ENCODE measurements around the gene MGAT5B. TPM values are rescaled to one million over a fixed set of nuclear protein-coding genes. Genes with fewer than 3 reads are reported as not detected.

MGAT5B gene
- total and polyA plus RNA-seq, 11 donors = 0.07 to 0.21 (median 0.15) TPM; not detected in 6

DNA sequence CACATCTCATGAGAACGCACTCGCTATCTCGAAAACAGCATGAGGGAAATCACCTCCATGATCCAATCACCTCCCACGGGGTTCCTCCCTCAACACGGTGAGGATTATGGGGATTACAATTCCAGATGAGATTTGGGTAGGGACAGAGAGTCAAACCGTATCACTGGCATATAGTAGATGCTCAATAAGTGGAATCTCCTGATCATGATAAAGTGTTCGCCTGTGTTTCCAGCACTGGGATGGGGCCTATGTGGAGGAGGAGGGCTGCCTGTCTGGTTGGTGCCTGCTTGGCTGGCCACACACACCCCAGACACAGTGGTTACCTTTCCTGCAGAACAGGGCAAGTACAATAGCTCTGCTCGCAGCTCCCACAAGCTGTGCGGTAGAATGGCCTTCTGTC is 6.1 kb upstream of the MGAT5B start:
- TF ChIP-seq CTCF (IDR thresholded peaks at IDR 0.05) (no peak), POLR2A (IDR thresholded peaks at IDR 0.05) (no peak)
- ATAC-seq (no peak), DNase-seq (no peak)
- intact Hi-C loops (cut with DNase I) = loop anchor here in 2 of 10 donors (10.0 kb wide), 2 partner anchors 383 to 393 kb away; no protein-coding TSS in a partner anchor
- Histone ChIP-seq H3K27me3 (peaks cover 0 to 11% (median 0%) of the 10 kb centered on the region in 9 donors), H3K4me1 (no peaks in the 10 kb centered on the region), H3K27ac (no peak overlapping the region), H3K36me3 (no peaks in the 10 kb centered on the region), H3K9me3 (no peaks in the 10 kb centered on the region), H3K4me3 (no peak overlapping the region)
- 83 to 87% (median 83%) methylated on average over 9 of the region's 9 CpGs for WGBS, 4 donors

- ATAC-seq (no peak), DNase-seq (no peak)
- 89 to 91% (median 89%) methylated on average over 11 to 12 of the region's 12 CpGs for WGBS, 4 donors
- no peaks in the 10 kb centered on the region for H3K9me3 ChIP-seq
- H3K36me3 ChIP-seq = no peaks in the 10 kb centered on the region
- no peak overlapping the region for H3K27ac ChIP-seq
- intact Hi-C loops (cut with DNase I) = loop anchor here in 2 of 10 donors (10.0 kb wide), 2 partner anchors 382 to 392 kb away; no protein-coding TSS in a partner anchor
- no peak for TF ChIP-seq POLR2A (IDR thresholded peaks at IDR 0.05)
- no peak for TF ChIP-seq CTCF (IDR thresholded peaks at IDR 0.05)
- peaks cover 0 to 2% (median 0%) of the 10 kb centered on the region in 12 donors for H3K4me1 ChIP-seq
- H3K4me3 ChIP-seq = no peak overlapping the region
- peaks cover 0 to 15% (median 0%) of the 10 kb centered on the region in 9 donors for H3K27me3 ChIP-seq
These were observed 5.7 kb upstream of the MGAT5B start for GRCh38 chr17:76862494-76862893.

GRCh38 chr17:76864024-76864423 is 4.2 kb upstream of the MGAT5B start:
- peaks cover 0 to 14% (median 6%) of the 10 kb centered on the region in 12 donors for H3K4me1 ChIP-seq
- no peak overlapping the region for H3K27ac ChIP-seq
- WGBS, 4 donors = 78 to 89% (median 84%) methylated on average over 7 of the region's 7 CpGs
- TF ChIP-seq POLR2A (IDR thresholded peaks at IDR 0.05) (no peak), CTCF (IDR thresholded peaks at IDR 0.05) (no peak)
- intact Hi-C loops (cut with DNase I) = loop anchor here in 2 of 10 donors (10.0 kb wide), 2 partner anchors 381 to 391 kb away; no protein-coding TSS in a partner anchor
- ATAC-seq = no peak
- peaks cover 3 to 26% (median 7%) of the 10 kb centered on the region in 9 donors for H3K27me3 ChIP-seq
- no peaks in the 10 kb centered on the region for H3K36me3 ChIP-seq
- H3K9me3 ChIP-seq = no peaks in the 10 kb centered on the region
- H3K4me3 ChIP-seq = no peak overlapping the region
- DNase-seq = no peak

DNA sequence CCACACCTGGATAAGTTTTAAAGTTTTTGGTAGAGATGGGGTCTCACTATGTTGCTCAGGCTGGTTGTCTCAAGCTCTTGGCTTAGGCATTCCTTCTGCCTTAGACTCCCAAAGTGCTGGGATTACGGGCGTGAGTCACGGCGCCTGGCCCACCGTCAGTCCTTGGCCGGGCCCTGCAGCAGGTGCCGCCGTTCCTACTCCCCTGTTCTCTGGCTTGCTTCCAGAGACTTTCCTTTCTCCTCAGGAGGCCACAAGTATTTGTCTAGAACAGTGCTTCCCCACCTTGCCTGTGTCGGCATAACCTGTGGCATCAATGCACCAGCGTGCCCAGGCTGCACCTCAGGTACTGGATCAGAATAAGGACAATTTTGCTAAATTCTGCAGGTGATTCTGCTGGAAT is 3.0 kb upstream of the MGAT5B start:
- Histone ChIP-seq H3K27ac (no peak overlapping the region), H3K9me3 (no peaks in the 10 kb centered on the region), H3K4me3 (no peak overlapping the region), H3K27me3 (peaks cover 15 to 38% (median 18%) of the 10 kb centered on the region in 9 donors), H3K36me3 (no peaks in the 10 kb centered on the region), H3K4me1 (peaks cover 0 to 26% (median 8%) of the 10 kb centered on the region in 12 donors)
- WGBS, 4 donors = 85 to 98% (median 88%) methylated on average over 10 of the region's 10 CpGs
- no peak for ATAC-seq
- intact Hi-C loops (cut with DNase I) = loop anchor here in 5 of 10 donors (5.0 to 10.0 kb wide), 5 partner anchors 192 to 390 kb away; no protein-coding TSS in a partner anchor
- DNase-seq = no peak
- TF ChIP-seq POLR2A (IDR thresholded peaks at IDR 0.05) = no peak
- no peak for TF ChIP-seq CTCF (IDR thresholded peaks at IDR 0.05)
